ENCODE measurements around the gene IMMP2L. TPM values are rescaled to one million over a fixed set of nuclear protein-coding genes. Genes with fewer than 3 reads are reported as not detected.

The IMMP2L gene
- total and polyA plus RNA-seq, 3 experiments from 2014 or later: 13.7 to 23.5 (median 18.0) TPM

- Histone ChIP-seq H3K4me1 (ENCODE audit: insufficient read depth, low read length) (peaks cover 21% of the 10 kb centered on the region), H3K36me3 (ENCODE audit: insufficient read depth, low read length) (no peaks in the 10 kb centered on the region), H3K4me3 (ENCODE audit: low read length) (no peak overlapping the region), H3K9me3 (ENCODE audit: low read length) (no peaks in the 10 kb centered on the region), H3K27me3 (ENCODE audit: insufficient read depth, low read length, poor library complexity, severe bottlenecking) (no peaks in the 10 kb centered on the region), H3K27ac (ENCODE audit: low read depth, low read length) (no peak overlapping the region)
- no peaks in the 10 kb centered on the region for H3K27me3 Mint-ChIP-seq
- no peaks in the 10 kb centered on the region for H3K9me3 Mint-ChIP-seq
- CTCF ChIA-PET: no interaction called here
- DNase-seq: no peak
- H3K4me1 Mint-ChIP-seq: peaks cover 16 to 32% (median 19%) of the 10 kb centered on the region in 3 donors
- POLR2A ChIA-PET: no interaction called here
- peaks cover 0 to 4% (median 0%) of the 10 kb centered on the region in 3 donors for H3K36me3 Mint-ChIP-seq
- no peak overlapping the region for H3K4me3 Mint-ChIP-seq
- no peak overlapping the region for H3K27ac Mint-ChIP-seq
Measured at GRCh38 chr7:110973196-110973990, 588.9 kb downstream of the IMMP2L start.

- Histone ChIP-seq H3K27me3 (ENCODE audit: insufficient read depth, low read length, poor library complexity, severe bottlenecking) (no peaks in the 10 kb centered on the region), H3K36me3 (ENCODE audit: insufficient read depth, low read length) (no peaks in the 10 kb centered on the region), H3K4me3 (ENCODE audit: low read length) (no peak overlapping the region), H3K9me3 (ENCODE audit: low read length) (no peaks in the 10 kb centered on the region), H3K27ac (ENCODE audit: low read depth, low read length) (no peak overlapping the region), H3K4me1 (ENCODE audit: insufficient read depth, low read length) (no peaks in the 10 kb centered on the region)
- H3K27ac Mint-ChIP-seq: peak overlapping the region in 2 of 8 donors; percentile 37 to 43
- no peak for DNase-seq
- H3K9me3 Mint-ChIP-seq: no peaks in the 10 kb centered on the region
- H3K4me1 Mint-ChIP-seq: peaks cover 2 to 6% (median 4%) of the 10 kb centered on the region in 3 donors
- H3K4me3 Mint-ChIP-seq: peak overlapping the region in 1 of 7 donors; percentile 22
- H3K36me3 Mint-ChIP-seq: peaks cover 0 to 4% (median 0%) of the 10 kb centered on the region in 3 donors
- CTCF ChIA-PET: no interaction called here
- H3K27me3 Mint-ChIP-seq: no peaks in the 10 kb centered on the region
- POLR2A ChIA-PET: no interaction called here
Measured at GRCh38 chr7:110964775-110965174, 597.5 kb downstream of the IMMP2L start.

DNA sequence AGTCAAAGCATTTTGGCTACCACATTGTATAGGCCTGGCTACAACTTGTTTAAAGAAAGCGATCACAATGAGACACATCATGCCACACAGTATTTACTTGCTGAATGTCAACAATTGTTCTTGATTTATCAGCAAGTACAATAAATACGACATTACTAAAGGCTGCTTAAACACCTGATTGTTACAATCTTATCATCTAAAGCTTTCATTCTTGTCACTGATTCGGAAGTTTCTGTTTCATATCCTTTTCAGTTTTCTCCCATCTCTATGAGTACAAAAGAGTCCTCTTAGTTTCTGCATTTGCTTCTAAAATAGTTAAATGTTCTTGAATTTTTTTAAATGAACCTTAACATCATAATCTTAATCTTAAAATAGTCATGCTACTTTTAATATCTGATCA is 599.5 kb downstream of the IMMP2L start:
- Histone ChIP-seq H3K27ac (ENCODE audit: low read depth, low read length) (no peak overlapping the region), H3K27me3 (ENCODE audit: insufficient read depth, low read length, poor library complexity, severe bottlenecking) (no peaks in the 10 kb centered on the region), H3K4me3 (ENCODE audit: low read length) (no peak overlapping the region), H3K36me3 (ENCODE audit: insufficient read depth, low read length) (no peaks in the 10 kb centered on the region), H3K9me3 (ENCODE audit: low read length) (no peaks in the 10 kb centered on the region), H3K4me1 (ENCODE audit: insufficient read depth, low read length) (no peaks in the 10 kb centered on the region)
- Mint-ChIP-seq H3K27me3 (no peaks in the 10 kb centered on the region), H3K36me3 (peaks cover 0 to 7% (median 0%) of the 10 kb centered on the region in 3 donors), H3K4me3 (no peak overlapping the region), H3K27ac (no peak overlapping the region), H3K9me3 (no peaks in the 10 kb centered on the region), H3K4me1 (peaks cover 2 to 6% (median 4%) of the 10 kb centered on the region in 3 donors)
- CTCF ChIA-PET: no interaction called here
- DNase-seq: no peak
- POLR2A ChIA-PET: no interaction called here

DNA sequence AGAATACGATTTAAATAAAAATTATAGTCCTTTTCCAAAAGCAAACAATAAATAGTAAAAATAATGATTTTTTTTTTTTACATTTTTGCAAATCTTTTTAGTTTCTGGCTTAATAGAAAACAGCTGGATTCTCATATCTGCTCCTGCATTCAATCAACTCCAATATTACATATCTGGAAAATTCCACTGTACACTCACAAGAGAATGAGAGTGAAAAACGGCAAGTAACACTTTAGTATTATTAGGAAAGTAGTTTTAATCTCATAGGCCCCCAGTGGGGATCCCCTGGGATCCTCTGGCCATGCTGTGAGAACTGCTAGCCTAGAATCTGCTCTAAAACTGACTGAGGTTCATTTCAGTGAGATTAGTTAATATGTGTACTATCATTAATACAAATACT is 599.9 kb downstream of the IMMP2L start:
- Mint-ChIP-seq H3K4me3 (no peak overlapping the region), H3K9me3 (no peaks in the 10 kb centered on the region), H3K27ac (peak overlapping the region in 1 of 8 donors; percentile 48), H3K36me3 (peaks cover 0 to 12% (median under 1%) of the 10 kb centered on the region in 3 donors), H3K4me1 (peaks cover 2 to 6% (median 4%) of the 10 kb centered on the region in 3 donors), H3K27me3 (no peaks in the 10 kb centered on the region)
- ChIA-PET CTCF (no interaction called here), POLR2A (no interaction called here)
- Histone ChIP-seq H3K36me3 (ENCODE audit: insufficient read depth, low read length) (no peaks in the 10 kb centered on the region), H3K4me3 (ENCODE audit: low read length) (no peak overlapping the region), H3K9me3 (ENCODE audit: low read length) (no peaks in the 10 kb centered on the region), H3K4me1 (ENCODE audit: insufficient read depth, low read length) (no peaks in the 10 kb centered on the region), H3K27ac (ENCODE audit: low read depth, low read length) (no peak overlapping the region), H3K27me3 (ENCODE audit: insufficient read depth, low read length, poor library complexity, severe bottlenecking) (no peaks in the 10 kb centered on the region)
- DNase-seq: no peak

GRCh38 chr7:110960811-110961210 is 601.5 kb downstream of the IMMP2L start:
- Mint-ChIP-seq H3K27ac (no peak overlapping the region), H3K9me3 (no peaks in the 10 kb centered on the region), H3K4me3 (no peak overlapping the region), H3K36me3 (peaks cover 0 to 13% (median 3%) of the 10 kb centered on the region in 3 donors), H3K27me3 (no peaks in the 10 kb centered on the region), H3K4me1 (peaks cover 2 to 6% (median 4%) of the 10 kb centered on the region in 3 donors)
- Histone ChIP-seq H3K9me3 (ENCODE audit: low read length) (no peaks in the 10 kb centered on the region), H3K4me3 (ENCODE audit: low read length) (no peak overlapping the region), H3K36me3 (ENCODE audit: insufficient read depth, low read length) (no peaks in the 10 kb centered on the region), H3K27ac (ENCODE audit: low read depth, low read length) (no peak overlapping the region), H3K27me3 (ENCODE audit: insufficient read depth, low read length, poor library complexity, severe bottlenecking) (no peaks in the 10 kb centered on the region), H3K4me1 (ENCODE audit: insufficient read depth, low read length) (no peaks in the 10 kb centered on the region)
- POLR2A ChIA-PET: no interaction called here
- CTCF ChIA-PET: no interaction called here
- no peak for DNase-seq

- POLR2A ChIA-PET: no interaction called here
- Histone ChIP-seq H3K4me1 (ENCODE audit: insufficient read depth, low read length) (no peaks in the 10 kb centered on the region), H3K4me3 (ENCODE audit: low read length) (no peak overlapping the region), H3K36me3 (ENCODE audit: insufficient read depth, low read length) (no peaks in the 10 kb centered on the region), H3K9me3 (ENCODE audit: low read length) (no peaks in the 10 kb centered on the region), H3K27me3 (ENCODE audit: insufficient read depth, low read length, poor library complexity, severe bottlenecking) (no peaks in the 10 kb centered on the region), H3K27ac (ENCODE audit: low read depth, low read length) (no peak overlapping the region)
- Mint-ChIP-seq H3K4me1 (no peaks in the 10 kb centered on the region), H3K4me3 (no peak overlapping the region), H3K9me3 (no peaks in the 10 kb centered on the region), H3K27ac (no peak overlapping the region), H3K36me3 (peaks cover 0 to 8% (median 0%) of the 10 kb centered on the region in 3 donors), H3K27me3 (no peaks in the 10 kb centered on the region)
- no peak for DNase-seq
- CTCF ChIA-PET: no interaction called here
Measured at GRCh38 chr7:110948280-110948679, 614.0 kb downstream of the IMMP2L start.

- Histone ChIP-seq H3K36me3 (ENCODE audit: insufficient read depth, low read length) (no peaks in the 10 kb centered on the region), H3K27ac (ENCODE audit: low read depth, low read length) (no peak overlapping the region), H3K9me3 (ENCODE audit: low read length) (no peaks in the 10 kb centered on the region), H3K27me3 (ENCODE audit: insufficient read depth, low read length, poor library complexity, severe bottlenecking) (no peaks in the 10 kb centered on the region), H3K4me1 (ENCODE audit: insufficient read depth, low read length) (no peaks in the 10 kb centered on the region), H3K4me3 (ENCODE audit: low read length) (no peak overlapping the region)
- Mint-ChIP-seq H3K36me3 (peaks cover 0 to 5% (median 0%) of the 10 kb centered on the region in 3 donors), H3K4me3 (no peak overlapping the region), H3K9me3 (no peaks in the 10 kb centered on the region), H3K27me3 (no peaks in the 10 kb centered on the region), H3K4me1 (no peaks in the 10 kb centered on the region), H3K27ac (no peak overlapping the region)
- DNase-seq: no peak
- CTCF ChIA-PET: interaction anchor here (1.3 kb wide), 1 partner anchor 13 kb away, joined by 4 read pairs; no protein-coding TSS in a partner anchor
- POLR2A ChIA-PET: no interaction called here
Measured at GRCh38 chr7:110947408-110947807, 614.9 kb downstream of the IMMP2L start.

- no peaks in the 10 kb centered on the region for H3K27me3 Mint-ChIP-seq
- ChIA-PET CTCF (no interaction called here), POLR2A (no interaction called here)
Measured at GRCh38 chr7:110944966-110945644, 617.2 kb downstream of the IMMP2L start.

More at GRCh38 chr7:110944966-110945644, 617.2 kb downstream of the IMMP2L start:
- no peak overlapping the region for H3K27ac ChIP-seq (ENCODE audit: low read depth, low read length)
- H3K27me3 ChIP-seq (ENCODE audit: insufficient read depth, low read length, poor library complexity, severe bottlenecking): no peaks in the 10 kb centered on the region
- no peaks in the 10 kb centered on the region for H3K4me1 ChIP-seq (ENCODE audit: insufficient read depth, low read length)
- H3K36me3 ChIP-seq (ENCODE audit: insufficient read depth, low read length): no peaks in the 10 kb centered on the region
- peaks cover 0 to 9% (median 0%) of the 10 kb centered on the region in 3 donors for H3K4me1 Mint-ChIP-seq
- H3K9me3 Mint-ChIP-seq: no peaks in the 10 kb centered on the region
- H3K27ac Mint-ChIP-seq: no peak overlapping the region
- no peak overlapping the region for H3K4me3 Mint-ChIP-seq
- peaks cover 0 to 5% (median 0%) of the 10 kb centered on the region in 3 donors for H3K36me3 Mint-ChIP-seq
- no peaks in the 10 kb centered on the region for H3K9me3 ChIP-seq (ENCODE audit: low read length)
- no peak for DNase-seq
- H3K4me3 ChIP-seq (ENCODE audit: low read length): no peak overlapping the region
